HG03521 (cell line): ENCODE measurements around the gene STUB1.
"Not testable (repeated sequence)": the region's sequence is repeated elsewhere in the genome, so short reads cannot be mapped to it uniquely, and the experiment has no call there.

Experiments
- ATAC-seq: cut with Tn5 transposase; IDR thresholded peaks from one replicate; pipeline ENCODE4 v1.9.1; 2021; ENCODE audit warnings: mild to moderate bottlenecking, moderate library complexity; ENCODE audit not compliant: unreplicated experiment

The STUB1 gene

GRCh38 chr16:710500-711075 is 30.4 kb downstream of the STUB1 start:
- no peak for ATAC-seq

- no peak for ATAC-seq
These were observed 30.9 kb downstream of the STUB1 start for GRCh38 chr16:711084-711483.

GRCh38 chr16:711548-712320 is 31.5 kb downstream of the STUB1 start:
- no peak for ATAC-seq

- not testable (repeated sequence) for ATAC-seq
These were observed 32.6 kb downstream of the STUB1 start for GRCh38 chr16:712740-713250.

- no peak for ATAC-seq
These were observed 33.9 kb downstream of the STUB1 start for GRCh38 chr16:714079-714478.

- peak; percentile 74 for ATAC-seq
These were observed 34.6 kb downstream of the STUB1 start, which contains the start of gene METRN for GRCh38 chr16:714558-715476. Gene METRN (plus strand): TSS chr16:715118. CDS start chr16:715290, 172 bp downstream.

GRCh38 chr16:715477-716199 is 35.4 kb downstream of the STUB1 start:
- no peak for ATAC-seq

GRCh38 chr16:716200-716568 is 36.0 kb downstream of the STUB1 start:
- no peak for ATAC-seq

- ATAC-seq, result no peak
These were observed 36.6 kb downstream of the STUB1 start for GRCh38 chr16:716768-717325.

GRCh38 chr16:717450-718245 is 37.4 kb downstream of the STUB1 start:
- ATAC-seq, result no peak

GRCh38 chr16:718389-718788 is 38.2 kb downstream of the STUB1 start:
- ATAC-seq, result no peak

- ATAC-seq, result no peak
These were observed 38.7 kb downstream of the STUB1 start for GRCh38 chr16:718922-719321.

- no peak for ATAC-seq
These were observed 39.7 kb downstream of the STUB1 start for GRCh38 chr16:719815-720446.

GRCh38 chr16:720447-720989 is 40.3 kb downstream of the STUB1 start:
- peak; percentile 5 for ATAC-seq

- peak; percentile 61 for ATAC-seq
These were observed 41.0 kb downstream of the STUB1 start, which contains the start of gene ANTKMT for GRCh38 chr16:720990-721764. Gene ANTKMT (plus strand): TSS chr16:721146. CDS start chr16:721275, 129 bp downstream.

- no peak for ATAC-seq
These were observed 41.7 kb downstream of the STUB1 start for GRCh38 chr16:721765-722540.
